Liver (tissue), 3 donors: ENCODE data around the gene SHF.

Source experiments
- CTCF ChIP-seq: fragments of 150-350 bp; IDR thresholded peaks from 2 replicates; pipeline ENCODE4 v1.5.1; 2017; ENCODE audit warnings: improper control_type of control experiment, low read depth, low read length; ENCODE audit not compliant: missing input control
- FOXA1 ChIP-seq: IDR thresholded peaks from 2 replicates; pipeline ENCODE4 v1.6.1; 2016; ENCODE audit warnings: antibody characterized with exemption
- GABPA ChIP-seq, 2 donors: IDR thresholded peaks in 1 of 2; conservative IDR thresholded peaks in 1 of 2; 2 replicates each; pipeline ENCODE4 v1.6.1; 2016; ENCODE audit warnings: antibody characterized with exemption in 2 of 2, mild to moderate bottlenecking in 1 of 2, moderate library complexity in 1 of 2
- MAX ChIP-seq: IDR thresholded peaks from 2 replicates; pipeline ENCODE4 v1.6.1; 2016; ENCODE audit warnings: antibody characterized with exemption
- REST ChIP-seq: IDR thresholded peaks from 2 replicates; pipeline ENCODE4 v1.6.1; 2016; ENCODE audit warnings: antibody characterized with exemption, mild to moderate bottlenecking
- TAF1 ChIP-seq: conservative IDR thresholded peaks from 2 replicates; pipeline ENCODE4 v1.6.1; 2016; ENCODE audit warnings: antibody characterized with exemption, mild to moderate bottlenecking
- ZBTB33 ChIP-seq: IDR thresholded peaks from 2 replicates; pipeline ENCODE4 v1.6.1; 2016; ENCODE audit warnings: antibody characterized with exemption
- donor health status: healthy.
- donor health status: healthy.

GRCh38 chr15:45132844-45133560, 54.8 kb downstream of the SHF start:
- TF ChIP-seq CTCF, result no peak
- TF ChIP-seq ZBTB33, result no peak
- no peak for TF ChIP-seq GABPA (IDR thresholded peaks at IDR 0.05 in 1 of 2, conservative IDR thresholded peaks at IDR 0.05 in 1 of 2)
- TF ChIP-seq REST, result no peak
- no peak for TF ChIP-seq FOXA1
- no peak for TF ChIP-seq MAX
- TF ChIP-seq TAF1, result no peak
